T-helper 1 cell treated with Interleukin-12 subunit alpha and Interleukin-12 subunit beta and Interleukin-4 antibody, amounts not matched to agents 30 ng/mL and 1 ng/mL, for 36 hours (primary cell): ENCODE measurements around the gene OPCML. TPM values are rescaled to one million over a fixed set of nuclear protein-coding genes. Genes with fewer than 3 reads are reported as not detected.

ENCODE experiments used
- intact Hi-C: fragments of 100-400 bp; cut with micrococcal nuclease; formaldehyde crosslinking; loops from one replicate; pipeline ENCODE4 v1.15.1; 2024
- total RNA-seq: library from RNA; stranded (reverse); gene quantifications from 2 replicates; pipeline ENCODE4 v1.2.3, GENCODE V29; 2022

Gene OPCML
- total RNA-seq, 1 donor from 2014 or later, result 0.02 TPM

- intact Hi-C loops, result no loop called here
These were observed 827.4 kb downstream of the OPCML start for GRCh38 chr11:132704781-132705375.

GRCh38 chr11:132692891-132693290 lies 839.4 kb downstream of the OPCML start:
- intact Hi-C loops, result no loop called here

- intact Hi-C loops, result no loop called here
These were observed 840.3 kb downstream of the OPCML start for GRCh38 chr11:132691848-132692550.

GRCh38 chr11:132686886-132687285 lies 845.4 kb downstream of the OPCML start:
- intact Hi-C loops, result no loop called here

DNA sequence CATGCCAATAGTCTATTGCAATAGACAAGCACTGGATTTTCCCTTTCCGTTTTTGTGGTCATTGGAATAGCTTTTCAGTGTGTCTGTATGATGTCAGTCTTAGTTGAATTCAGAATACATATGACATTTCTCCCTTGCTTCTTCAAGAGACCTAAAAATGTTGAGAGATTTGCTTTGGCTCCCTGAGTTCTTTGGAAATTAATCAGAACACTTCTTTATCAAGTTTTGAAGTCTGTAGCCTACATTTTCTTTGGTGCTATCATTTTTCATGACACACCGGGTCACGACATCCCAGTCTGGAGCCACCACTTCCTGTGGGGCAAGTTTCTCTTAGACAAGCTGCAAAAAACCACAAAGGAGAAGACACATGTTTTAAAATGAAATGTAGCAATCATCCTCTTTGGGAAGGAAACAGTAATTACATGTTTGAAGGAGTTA lies 847.1 kb downstream of the OPCML start:
- intact Hi-C loops, result no loop called here

DNA sequence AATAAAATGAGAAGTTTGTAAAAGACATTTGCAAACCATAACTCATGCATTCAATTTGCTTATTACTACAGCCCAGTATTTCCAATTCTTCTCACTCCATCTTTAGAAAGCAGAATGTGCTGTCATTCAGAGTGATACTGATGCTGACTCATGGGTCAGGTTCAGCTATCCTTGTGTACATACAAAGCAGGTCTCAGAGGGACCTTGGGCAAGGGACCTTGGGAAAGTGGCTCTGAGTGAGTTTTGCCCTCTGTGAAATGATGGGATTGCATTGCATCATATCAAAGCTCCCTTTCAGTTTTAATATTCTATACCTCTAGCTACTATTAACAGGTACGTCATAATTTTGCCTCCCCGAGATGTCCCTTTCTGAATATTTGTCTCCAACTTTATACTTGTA lies 848.7 kb downstream of the OPCML start:
- intact Hi-C loops, result no loop called here

DNA sequence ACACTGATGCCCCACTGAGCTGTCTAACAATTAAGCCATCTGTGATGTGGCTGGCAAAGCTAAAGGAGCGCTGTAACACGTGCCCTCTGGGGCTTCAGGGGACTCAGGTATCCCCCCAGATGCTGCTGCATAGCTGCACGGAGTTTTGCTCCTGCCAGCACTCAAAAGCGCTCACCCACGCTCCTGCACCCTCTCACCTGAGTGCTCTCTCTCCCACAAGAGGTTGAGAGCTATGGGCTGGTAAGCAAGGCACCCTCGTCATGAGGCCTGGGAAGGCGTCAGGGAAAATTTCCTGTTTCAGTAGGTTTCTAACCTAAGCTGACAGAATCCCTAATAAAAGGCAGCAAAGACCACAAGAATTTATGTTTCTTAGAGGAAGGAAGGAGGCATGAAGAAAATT lies 850.3 kb downstream of the OPCML start:
- intact Hi-C loops, result no loop called here

GRCh38 chr11:132680584-132680983 lies 851.7 kb downstream of the OPCML start:
- intact Hi-C loops, result no loop called here

GRCh38 chr11:132674151-132674550 lies 858.1 kb downstream of the OPCML start:
- intact Hi-C loops, result no loop called here

DNA sequence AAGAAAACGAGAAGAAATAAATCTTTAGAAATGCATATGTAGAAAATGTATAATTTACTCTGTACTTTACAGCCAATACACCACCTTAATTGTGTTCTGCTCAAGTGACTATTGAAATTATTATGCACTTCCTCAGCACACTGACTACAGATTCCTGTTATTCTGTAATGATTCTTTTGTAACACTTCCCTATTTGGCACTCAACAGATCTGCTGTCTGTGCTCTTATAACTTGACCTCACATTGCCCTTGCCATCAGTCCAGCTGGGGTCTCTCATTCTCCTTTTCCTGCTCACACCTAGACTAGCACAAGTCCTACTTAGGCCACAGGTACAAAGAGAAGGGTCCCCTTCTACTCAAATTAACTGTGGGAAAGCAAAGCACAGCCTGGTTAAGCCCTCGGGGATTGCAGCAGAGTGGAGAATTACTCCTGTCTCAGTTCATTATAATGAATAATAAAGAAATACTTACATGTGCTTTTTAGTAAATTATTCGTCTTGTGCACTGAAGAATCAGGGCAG lies 860.4 kb downstream of the OPCML start:
- intact Hi-C loops, result no loop called here

DNA sequence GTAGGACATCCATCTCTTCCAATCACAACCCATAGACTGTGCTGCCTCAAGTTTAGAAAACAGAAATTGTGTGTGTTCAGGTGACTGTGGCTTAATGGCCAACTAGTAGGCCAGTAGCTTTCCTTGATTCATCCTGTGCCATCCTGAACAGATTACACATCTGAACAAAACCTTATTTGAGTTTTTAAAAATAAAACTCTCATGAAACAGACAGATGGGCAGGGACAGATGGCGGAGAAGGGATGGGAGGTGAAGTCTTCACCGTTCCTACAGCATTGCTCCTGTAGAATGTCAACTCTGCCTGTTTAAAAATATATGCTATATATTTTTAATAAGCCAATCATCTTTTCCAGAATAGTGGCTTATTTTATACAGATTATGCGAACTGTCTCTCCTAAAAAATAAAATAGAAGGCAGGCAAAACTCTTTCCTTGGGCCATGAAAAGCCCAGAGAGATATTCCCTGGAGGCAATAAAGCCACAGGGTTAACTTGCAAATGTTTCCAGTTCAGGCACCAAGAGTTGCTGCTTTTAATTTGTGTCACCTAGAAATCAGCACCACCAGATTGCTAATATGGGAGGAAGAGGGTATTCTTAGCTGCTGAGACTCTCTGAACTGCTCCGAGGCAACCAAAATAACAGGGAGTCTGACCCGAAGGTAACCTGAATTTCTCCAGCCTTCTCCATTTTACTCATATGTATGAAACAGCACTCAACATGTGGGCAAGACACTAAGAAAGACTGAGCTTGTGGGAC lies 861.2 kb downstream of the OPCML start:
- intact Hi-C loops, result no loop called here

- intact Hi-C loops, result no loop called here
These were observed 862.4 kb downstream of the OPCML start for GRCh38 chr11:132669949-132670348.

GRCh38 chr11:132665205-132665604 lies 867.1 kb downstream of the OPCML start:
- intact Hi-C loops, result no loop called here

GRCh38 chr11:132658696-132659095 lies 873.6 kb downstream of the OPCML start:
- intact Hi-C loops, result no loop called here

DNA sequence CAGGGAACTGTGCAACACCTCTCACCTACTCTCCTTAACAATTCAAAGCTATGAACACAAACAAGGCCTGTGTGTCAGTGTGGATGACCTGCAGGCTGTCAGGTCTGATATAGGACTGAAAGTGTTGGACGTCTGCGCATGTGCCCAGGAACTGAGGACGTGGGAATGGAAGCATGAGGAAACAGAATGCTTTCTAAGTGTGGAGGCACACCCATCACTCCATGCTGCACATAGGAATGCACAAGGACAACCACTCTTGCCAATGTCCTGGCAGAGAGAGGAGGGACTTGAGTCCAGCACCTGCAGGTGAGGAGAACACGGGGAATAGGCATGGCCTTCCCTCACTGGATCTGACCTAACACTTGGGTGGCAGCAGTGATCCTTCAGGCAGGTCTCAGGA lies 874.3 kb downstream of the OPCML start:
- intact Hi-C loops, result no loop called here

DNA sequence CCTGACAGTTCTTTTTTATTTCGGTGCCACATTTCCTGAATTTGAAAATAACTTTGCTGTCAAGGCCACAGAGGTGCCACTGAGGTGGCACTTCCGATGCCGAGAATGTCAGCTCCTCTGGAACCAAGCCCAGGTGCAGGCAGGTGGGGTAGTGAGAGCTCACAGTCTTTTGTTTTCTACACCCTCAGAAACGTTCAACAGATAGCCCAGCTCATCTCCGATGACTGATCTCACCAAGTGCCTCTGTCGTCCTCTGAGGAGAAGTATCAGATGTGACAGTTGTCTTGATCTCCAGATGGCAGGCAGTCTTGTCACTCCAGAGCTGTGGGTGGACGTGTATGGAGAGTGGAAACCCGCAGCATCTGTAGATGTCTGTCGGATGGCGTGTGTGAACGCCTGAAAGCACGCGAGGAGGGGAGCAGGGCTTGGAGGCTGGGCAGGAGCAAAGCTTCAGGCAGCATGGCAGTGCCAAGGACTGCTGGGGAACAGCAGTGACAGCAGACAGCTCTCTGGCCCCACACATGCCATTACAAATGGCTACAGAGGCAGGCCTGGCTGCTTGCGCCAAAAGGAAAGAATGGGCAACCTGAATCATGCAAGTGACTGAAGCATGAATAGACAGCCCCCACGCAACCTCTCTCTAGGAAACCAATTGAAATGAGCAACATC lies 877.0 kb downstream of the OPCML start:
- intact Hi-C loops, result no loop called here

- intact Hi-C loops, result no loop called here
These were observed 879.1 kb downstream of the OPCML start for GRCh38 chr11:132653237-132653636.

- intact Hi-C loops, result no loop called here
These were observed 881.2 kb downstream of the OPCML start for GRCh38 chr11:132650969-132651720.

DNA sequence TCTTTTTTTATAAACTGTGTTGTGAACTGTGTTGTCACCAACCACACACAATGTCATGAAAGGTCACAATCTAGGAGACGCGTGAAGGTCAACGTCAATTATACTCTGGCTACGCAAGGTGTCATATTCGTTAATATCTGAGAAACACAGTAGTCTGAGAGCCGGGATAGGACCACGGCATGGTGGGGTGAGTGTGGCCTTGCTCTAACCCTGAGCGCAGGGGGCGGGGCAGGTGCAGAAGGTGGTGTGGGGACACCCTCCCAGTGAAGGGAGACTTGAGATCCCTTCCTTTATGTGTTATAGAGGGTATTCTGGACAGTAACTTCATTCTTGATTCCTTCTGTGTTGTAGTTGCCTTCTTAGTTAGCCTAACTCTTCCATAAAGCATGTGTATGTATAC lies 883.0 kb downstream of the OPCML start:
- intact Hi-C loops, result no loop called here

DNA sequence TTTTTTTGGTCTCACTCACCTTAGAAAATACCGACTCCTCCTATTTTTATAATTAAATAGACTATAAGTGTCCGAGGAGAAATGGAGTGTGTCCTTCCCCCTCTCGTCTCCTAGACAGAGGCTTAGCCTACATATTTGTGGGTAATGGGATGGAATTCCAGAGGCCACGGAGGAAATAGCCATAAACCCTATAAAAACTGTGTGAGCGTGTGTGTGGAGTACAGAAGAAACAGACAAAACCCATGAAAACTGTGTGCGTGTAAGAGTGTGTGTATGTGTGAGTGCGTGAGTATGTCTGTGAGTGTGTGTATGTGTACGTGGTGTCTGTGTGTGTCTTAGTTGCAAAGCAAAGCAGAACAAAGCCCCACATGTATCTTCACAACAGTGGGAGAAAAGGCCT lies 883.5 kb downstream of the OPCML start:
- intact Hi-C loops, result no loop called here

- intact Hi-C loops, result no loop called here
These were observed 885.4 kb downstream of the OPCML start for GRCh38 chr11:132646890-132647289.
